Parathyroid adenoma (tissue), 2 donors: ENCODE results near the gene CZIB.
A peak's percentile ranks its signal among the peaks of the same experiment; 100 is the strongest.
"Not testable (repeated sequence)": the region's sequence is repeated elsewhere in the genome, so short reads cannot be mapped to it uniquely, and the experiment has no call there.

ENCODE experiments used
- H2AFZ ChIP-seq: fragments of 300-600 bp; sonication (generic); one replicate; pipeline ENCODE4 v1.7.0; 2017; ENCODE audit warnings: antibody characterized with exemption, mild to moderate bottlenecking
- H3K27ac ChIP-seq: fragments of 300-600 bp; sonication (generic); one replicate; pipeline ENCODE4 v1.7.0; 2017
- H3K27me3 ChIP-seq: fragments of 300-600 bp; sonication (generic); one replicate; pipeline ENCODE4 v1.7.0; 2017; ENCODE audit warnings: low read length; ENCODE audit not compliant: control insufficient read depth, insufficient read depth
- H3K36me3 ChIP-seq: fragments of 300-600 bp; sonication (generic); one replicate; pipeline ENCODE4 v1.7.0; 2017; ENCODE audit warnings: low read length; ENCODE audit not compliant: control insufficient read depth, insufficient read depth
- H3K4me1 ChIP-seq: fragments of 300-600 bp; sonication (generic); one replicate; pipeline ENCODE4 v1.7.0; 2017; ENCODE audit warnings: control low read depth
- H3K4me2 ChIP-seq: fragments of 300-600 bp; sonication (generic); one replicate; pipeline ENCODE4 v1.7.0; 2017; ENCODE audit warnings: low read length
- H3K4me3 ChIP-seq: fragments of 300-600 bp; sonication (generic); one replicate; pipeline ENCODE4 v1.7.0; 2017; ENCODE audit warnings: low read depth, low read length
- H3K79me2 ChIP-seq: fragments of 300-600 bp; sonication (generic); one replicate; pipeline ENCODE4 v1.7.0; 2017; ENCODE audit warnings: control low read depth
- H3K9ac ChIP-seq: fragments of 300-600 bp; sonication (generic); one replicate; pipeline ENCODE4 v1.7.0; 2017; ENCODE audit warnings: mild to moderate bottlenecking
- H3K9me3 ChIP-seq: fragments of 300-600 bp; sonication (generic); one replicate; pipeline ENCODE4 v1.7.0; 2017; ENCODE audit warnings: low read length; ENCODE audit not compliant: control insufficient read depth
- TF ChIP-seq, protein P1 (sequence below): fragments of 300-600 bp; sonication (generic); IDR thresholded peaks from one replicate; pipeline ENCODE4 v1.7.0; 2017; ENCODE audit warnings: antibody characterized with exemption, mild to moderate bottlenecking
- donor health status: primary hyperparathyroidism.

CZIB gene

DNA sequence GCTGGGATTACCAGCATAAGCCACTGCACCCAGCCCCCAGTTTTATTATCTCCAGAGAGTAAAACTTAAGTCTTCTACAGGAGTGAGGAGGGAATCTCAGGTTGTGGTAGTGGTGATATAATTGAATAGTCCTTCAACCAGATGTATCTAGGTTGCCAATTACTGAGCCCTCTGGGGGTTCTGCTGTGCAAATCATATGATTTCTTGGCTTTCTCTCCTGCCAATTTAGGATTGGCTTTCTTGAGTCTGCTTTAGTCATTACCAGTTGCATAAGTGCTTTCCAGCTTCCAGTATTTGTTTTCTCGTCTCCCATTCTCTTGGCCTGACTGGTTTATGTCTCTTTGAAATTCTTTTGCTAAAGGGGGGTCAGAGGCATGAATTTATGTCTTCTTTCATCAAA is 12.7 kb downstream of the CZIB start:
- Histone ChIP-seq H3K9ac (no peak overlapping the region), H2AFZ (no peak overlapping the region), H3K4me3 (no peak overlapping the region), H3K36me3 (no peaks in the 10 kb centered on the region), H3K4me1 (no peaks in the 10 kb centered on the region), H3K27me3 (no peaks in the 10 kb centered on the region), H3K4me2 (no peak overlapping the region), H3K79me2 (no peaks in the 10 kb centered on the region), H3K9me3 (no peaks in the 10 kb centered on the region), H3K27ac (no peak overlapping the region)
- TF ChIP-seq, protein P1, sequence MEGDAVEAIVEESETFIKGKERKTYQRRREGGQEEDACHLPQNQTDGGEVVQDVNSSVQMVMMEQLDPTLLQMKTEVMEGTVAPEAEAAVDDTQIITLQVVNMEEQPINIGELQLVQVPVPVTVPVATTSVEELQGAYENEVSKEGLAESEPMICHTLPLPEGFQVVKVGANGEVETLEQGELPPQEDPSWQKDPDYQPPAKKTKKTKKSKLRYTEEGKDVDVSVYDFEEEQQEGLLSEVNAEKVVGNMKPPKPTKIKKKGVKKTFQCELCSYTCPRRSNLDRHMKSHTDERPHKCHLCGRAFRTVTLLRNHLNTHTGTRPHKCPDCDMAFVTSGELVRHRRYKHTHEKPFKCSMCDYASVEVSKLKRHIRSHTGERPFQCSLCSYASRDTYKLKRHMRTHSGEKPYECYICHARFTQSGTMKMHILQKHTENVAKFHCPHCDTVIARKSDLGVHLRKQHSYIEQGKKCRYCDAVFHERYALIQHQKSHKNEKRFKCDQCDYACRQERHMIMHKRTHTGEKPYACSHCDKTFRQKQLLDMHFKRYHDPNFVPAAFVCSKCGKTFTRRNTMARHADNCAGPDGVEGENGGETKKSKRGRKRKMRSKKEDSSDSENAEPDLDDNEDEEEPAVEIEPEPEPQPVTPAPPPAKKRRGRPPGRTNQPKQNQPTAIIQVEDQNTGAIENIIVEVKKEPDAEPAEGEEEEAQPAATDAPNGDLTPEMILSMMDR, result no peak

DNA sequence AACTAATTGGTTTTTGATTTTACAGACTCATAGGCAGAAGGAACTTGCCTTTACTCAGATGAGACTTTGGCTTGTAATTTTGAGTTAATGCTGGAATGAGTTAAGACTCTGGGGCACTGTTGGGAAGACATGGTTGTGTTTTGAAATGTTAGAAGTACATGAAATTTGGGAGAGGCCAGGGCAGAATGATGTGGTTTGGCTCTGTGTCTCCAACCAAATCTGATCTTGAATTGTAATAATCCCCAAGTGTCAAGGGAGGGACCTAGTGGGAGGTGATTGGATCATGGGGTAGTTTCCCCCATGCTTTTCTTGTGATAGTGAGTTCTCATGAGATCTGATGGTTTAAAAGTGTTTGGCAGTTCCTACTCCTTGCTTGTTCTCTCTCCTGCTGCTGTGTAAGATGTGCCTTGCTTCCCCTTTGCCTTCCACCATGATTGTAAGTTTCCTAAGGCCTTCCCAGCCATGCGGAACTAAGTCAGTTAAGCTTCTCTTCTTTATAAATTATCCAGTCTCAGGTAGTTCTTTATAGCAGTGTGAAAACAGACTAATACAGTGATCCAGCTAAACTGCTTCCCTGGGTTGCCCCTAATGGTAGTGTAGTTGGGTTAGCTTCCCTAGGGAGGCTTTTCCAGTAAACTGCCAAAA is 13.6 kb downstream of the CZIB start:
- Histone ChIP-seq H3K36me3 (no peaks in the 10 kb centered on the region), H3K4me2 (no peak overlapping the region), H3K4me3 (no peak overlapping the region), H2AFZ (no peak overlapping the region), H3K27me3 (no peaks in the 10 kb centered on the region), H3K4me1 (no peaks in the 10 kb centered on the region), H3K9me3 (no peaks in the 10 kb centered on the region), H3K27ac (no peak overlapping the region), H3K79me2 (no peaks in the 10 kb centered on the region), H3K9ac (no peak overlapping the region)
- TF ChIP-seq, protein P1, result no peak

DNA sequence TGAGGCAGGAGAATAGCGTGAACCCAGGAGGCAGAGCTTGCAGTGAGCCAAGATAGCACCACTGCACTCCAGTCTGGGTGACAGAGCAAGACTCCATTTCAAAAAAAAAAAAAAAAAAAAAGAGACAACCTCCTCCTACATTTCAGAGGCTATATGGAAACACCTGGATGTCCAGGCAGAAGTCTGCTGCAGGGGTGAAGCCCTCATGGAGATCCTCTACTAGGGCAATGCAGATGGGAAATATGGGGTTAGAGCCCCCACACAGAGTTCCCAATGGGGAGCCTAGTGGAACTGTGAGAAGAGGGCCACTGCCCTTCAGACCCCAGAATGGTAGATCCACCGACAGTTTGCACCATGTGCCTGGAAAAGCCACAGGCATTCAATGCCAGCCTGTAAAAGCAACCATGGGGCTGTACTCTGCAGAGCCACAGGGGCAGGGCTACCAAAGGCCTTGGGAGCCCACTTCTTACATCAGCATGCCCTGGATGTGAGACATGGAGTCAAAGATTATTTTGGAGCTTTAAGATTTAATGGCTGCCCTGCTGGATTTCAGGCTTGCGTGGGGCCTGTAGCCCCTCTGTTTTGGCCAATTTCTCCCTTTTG is 14.2 kb downstream of the CZIB start:
- H3K4me1 ChIP-seq, H3K27me3 ChIP-seq, H3K4me3 ChIP-seq, H3K79me2 ChIP-seq, H3K9ac ChIP-seq, H3K4me2 ChIP-seq, H3K9me3 ChIP-seq, H3K36me3 ChIP-seq, H2AFZ ChIP-seq, H3K27ac ChIP-seq: not testable (repeated sequence)

DNA sequence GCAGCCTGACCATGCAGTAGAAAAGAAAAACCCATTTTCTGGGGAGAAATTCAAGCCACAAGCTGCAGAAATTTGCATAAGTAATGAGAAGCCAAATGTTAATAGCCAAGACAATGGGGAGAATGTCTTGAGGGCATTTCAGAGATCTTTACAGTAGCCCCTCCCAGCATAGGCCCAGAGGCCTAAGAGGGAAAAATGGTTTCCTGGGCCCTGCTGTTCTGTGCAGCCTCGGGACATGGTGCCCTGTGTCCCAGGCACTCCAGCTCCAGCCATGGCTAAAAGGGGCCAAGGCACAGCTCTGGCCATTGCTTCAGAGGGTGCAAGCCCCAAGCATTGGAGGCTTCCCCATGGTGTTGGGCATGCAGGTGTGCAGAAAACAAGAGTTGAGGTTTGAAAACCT is 14.9 kb downstream of the CZIB start:
- H3K9ac ChIP-seq, H2AFZ ChIP-seq, H3K27me3 ChIP-seq, H3K27ac ChIP-seq, H3K4me3 ChIP-seq, H3K4me1 ChIP-seq, H3K4me2 ChIP-seq, H3K9me3 ChIP-seq, H3K79me2 ChIP-seq, H3K36me3 ChIP-seq: not testable (repeated sequence)

DNA sequence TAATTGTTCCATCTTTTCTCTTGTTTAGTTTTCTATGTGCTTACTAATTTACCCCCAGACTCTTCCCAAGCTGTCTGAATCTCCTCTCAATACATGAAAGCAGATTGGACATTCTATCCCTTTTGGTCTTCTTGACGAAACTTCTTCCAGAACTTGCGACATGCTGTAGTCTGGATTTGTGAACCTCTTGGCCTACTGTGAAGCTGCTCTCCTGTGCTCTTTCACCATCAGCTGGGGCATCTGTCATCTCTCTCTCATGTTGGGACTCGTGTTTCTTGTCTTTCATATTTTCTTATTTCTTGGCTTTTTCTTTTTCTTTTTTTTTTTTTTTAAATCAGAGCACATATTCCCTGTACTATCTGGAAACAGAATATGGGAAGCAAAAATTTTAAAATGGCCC is 17.0 kb downstream of the CZIB start:
- no peaks in the 10 kb centered on the region for H3K79me2 ChIP-seq
- H3K9ac ChIP-seq, result no peak overlapping the region
- H3K36me3 ChIP-seq, result no peaks in the 10 kb centered on the region
- no peaks in the 10 kb centered on the region for H3K9me3 ChIP-seq
- H2AFZ ChIP-seq, result no peak overlapping the region
- no peak overlapping the region for H3K27ac ChIP-seq
- H3K4me1 ChIP-seq, result peaks cover under 1% of the 10 kb centered on the region
- H3K27me3 ChIP-seq, result no peaks in the 10 kb centered on the region
- no peak overlapping the region for H3K4me3 ChIP-seq
- H3K4me2 ChIP-seq, result no peak overlapping the region
- TF ChIP-seq, protein P1, result no peak

DNA sequence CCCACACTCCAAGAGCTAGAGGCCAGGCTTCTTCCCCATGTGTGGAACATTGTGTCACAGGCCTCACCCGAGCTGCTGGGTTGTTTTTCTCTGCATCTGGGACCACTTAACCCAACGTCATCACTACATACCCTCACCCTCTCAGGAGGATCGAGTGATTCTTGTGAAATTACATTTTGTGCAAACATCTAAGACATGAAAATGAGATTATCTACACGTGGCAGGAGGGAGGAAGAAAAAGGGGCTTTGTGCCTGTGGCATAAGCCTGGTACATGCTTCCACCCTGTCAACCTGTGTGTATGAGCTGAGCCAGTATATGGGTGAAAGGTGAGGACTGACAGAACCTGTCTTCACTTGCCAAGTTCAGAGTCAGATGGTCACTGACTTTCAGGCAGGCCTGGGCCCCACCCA is 22.2 kb downstream of the CZIB start:
- TF ChIP-seq, protein P1, result no peak
- Histone ChIP-seq H3K4me3 (peak overlapping the region; percentile 15), H3K4me1 (peaks cover 11% of the 10 kb centered on the region), H3K4me2 (peak overlapping the region; percentile 45), H3K9me3 (no peaks in the 10 kb centered on the region), H3K9ac (no peak overlapping the region), H3K27ac (peak overlapping the region; percentile 92), H2AFZ (no peak overlapping the region), H3K36me3 (no peaks in the 10 kb centered on the region), H3K27me3 (no peaks in the 10 kb centered on the region), H3K79me2 (no peaks in the 10 kb centered on the region)
